GM21360 (cell line): ENCODE results near the gene IQCN.
"Not testable (repeated sequence)": the region's sequence is repeated elsewhere in the genome, so short reads cannot be mapped to it uniquely, and the experiment has no call there.

Experiments used
- ATAC-seq: cut with Tn5 transposase; IDR thresholded peaks from one replicate; pipeline ENCODE4 v1.9.1; 2021; ENCODE audit warnings: mild to moderate bottlenecking, moderate library complexity; ENCODE audit not compliant: unreplicated experiment

IQCN gene

GRCh38 chr19:18214779-18215433 lies 59.3 kb downstream of the IQCN start:
- no peak for ATAC-seq

- ATAC-seq, result no peak
Measured at GRCh38 chr19:18211683-18212082, 62.6 kb downstream of the IQCN start.

- not testable (repeated sequence) for ATAC-seq
Measured at GRCh38 chr19:18209912-18210311, 64.3 kb downstream of the IQCN start.

- no peak for ATAC-seq
Measured at GRCh38 chr19:18208098-18208951, 65.9 kb downstream of the IQCN start.
